A673 (cell line): ENCODE data around the gene EFNA2. TPM values are rescaled to one million over a fixed set of nuclear protein-coding genes. Genes with fewer than 3 reads are reported as not detected.

ENCODE experiments used
- BruUV-seq: library from RNA; stranded (reverse); fragments of 400-500 nt; replicated peaks from 2 replicates; lab custom pipeline; 2021; lab: Mats Ljungman, UMichigan
- CTCF ChIA-PET: fragments of 300-600 bp; sonication (Branson Sonifier 250); formaldehyde crosslinking; loops from one replicate; lab custom pipeline; 2022; ENCODE audit warnings: antibody characterized with exemption; lab: Charles Lee
- POLR2A ChIA-PET: fragments of 300-600 bp; sonication (Branson Sonifier 250); formaldehyde crosslinking; loops from one replicate; lab custom pipeline; 2022; ENCODE audit warnings: antibody characterized with exemption; ENCODE audit not compliant: low non-redundant PET; lab: Charles Lee
- DNase-seq: peaks from one replicate; pipeline ENCODE4 v3.0.0-alpha.2; 2015; ENCODE audit warnings: low spot score
- H3K27ac ChIP-seq: fragments of 200-600 bp; sonication (generic); 2 replicates; pipeline ENCODE4 v1.5.1; 2016; ENCODE audit warnings: mixed run types, low read depth, mild to moderate bottlenecking, mixed read lengths, antibody characterized with exemption, low read length; ENCODE audit not compliant: poor library complexity, severe bottlenecking
- H3K27me3 ChIP-seq: fragments of 200-600 bp; sonication (generic); replicated peaks from 2 replicates; pipeline ENCODE4 v1.6.1; 2017; ENCODE audit warnings: mixed run types, low read depth, mild to moderate bottlenecking, mixed read lengths, antibody characterized with exemption, low read length; ENCODE audit not compliant: insufficient read depth, poor library complexity
- H3K36me3 ChIP-seq: fragments of 200-600 bp; sonication (generic); 2 replicates; pipeline ENCODE4 v1.6.1; 2016; ENCODE audit warnings: mixed run types, mild to moderate bottlenecking, mixed read lengths, antibody characterized with exemption, low read length; ENCODE audit not compliant: insufficient read depth, poor library complexity, severe bottlenecking
- H3K4me1 ChIP-seq: fragments of 200-600 bp; sonication (generic); 2 replicates; pipeline ENCODE4 v1.6.1; 2017; ENCODE audit warnings: mixed run types, mild to moderate bottlenecking, mixed read lengths, antibody characterized with exemption, low read length; ENCODE audit not compliant: insufficient read depth, poor library complexity, severe bottlenecking
- H3K4me3 ChIP-seq: fragments of 200-600 bp; sonication (generic); 2 replicates; pipeline ENCODE4 v1.5.1; 2016; ENCODE audit warnings: low read depth, mixed run types, mild to moderate bottlenecking, mixed read lengths, low read length; ENCODE audit not compliant: poor library complexity, severe bottlenecking
- H3K9me3 ChIP-seq: fragments of 200-600 bp; sonication (generic); 2 replicates; pipeline ENCODE4 v1.6.1; 2016; ENCODE audit warnings: mixed run types, low read depth, mild to moderate bottlenecking, mixed read lengths, antibody characterized with exemption, low read length; ENCODE audit not compliant: poor library complexity, severe bottlenecking
- CTCF ChIP-seq: fragments of 300-800, 200-600 bp; sonication (generic); conservative IDR thresholded peaks from 2 replicates; pipeline ENCODE4 v1.5.1; 2017; ENCODE audit warnings: low read depth, mild to moderate bottlenecking, antibody characterized with exemption, low read length, moderate library complexity, mixed read lengths
- EZH2 ChIP-seq: fragments of 200-600 bp; sonication (generic); IDR thresholded peaks from 2 replicates; pipeline ENCODE4 v1.6.1; 2017; ENCODE audit warnings: borderline replicate concordance, low read depth, mild to moderate bottlenecking, mixed read lengths, antibody characterized with exemption, low read length; ENCODE audit not compliant: poor library complexity, severe bottlenecking
- intact Hi-C: fragments of 100-400 bp; cut with micrococcal nuclease; formaldehyde crosslinking; loops from one replicate; pipeline ENCODE4 v1.10.0; 2022; ENCODE audit not compliant: unreplicated experiment
- total RNA-seq: library from RNA; stranded (reverse); gene quantifications from 2 replicates; pipeline ENCODE4 v1.2.3, GENCODE V29; 2021

The EFNA2 gene
- total RNA-seq, 1 experiment from 2014 or later, result 0.64 TPM

- POLR2A ChIA-PET, result no interaction called here
- H3K9me3 ChIP-seq, result no peaks in the 10 kb centered on the region
- peaks cover 9% of the 10 kb centered on the region for H3K4me1 ChIP-seq
- H3K27me3 ChIP-seq, result no peaks in the 10 kb centered on the region
- intact Hi-C loops, result no loop called here
- H3K4me3 ChIP-seq, result peak overlapping the region; percentile 31
- no peak overlapping the region for H3K27ac ChIP-seq
- peak; percentile 61 for DNase-seq
- no peaks in the 10 kb centered on the region for H3K36me3 ChIP-seq
- no TSS peak for BruUV-seq
- TF ChIP-seq EZH2 (no peak), CTCF (peak; percentile 77)
- CTCF ChIA-PET, result interaction anchor here (0.7 to 1.0 kb wide), 2 partner anchors 36 to 68 kb away, joined by 3 read pairs; no protein-coding TSS in a partner anchor
Measured at GRCh38 chr19:1315470-1316166, 29.9 kb downstream of the EFNA2 start.

- ChIA-PET CTCF (interaction anchor here (0.6 kb wide), 2 partner anchors 21 to 72 kb away, joined by 3 to 4 read pairs; no protein-coding TSS in a partner anchor), POLR2A (no interaction called here)
- TF ChIP-seq CTCF, result no peak
- TF ChIP-seq EZH2, result no peak
- no peaks in the 10 kb centered on the region for H3K27me3 ChIP-seq
- H3K9me3 ChIP-seq, result no peaks in the 10 kb centered on the region
- H3K4me3 ChIP-seq, result no peak overlapping the region
- H3K27ac ChIP-seq, result no peak overlapping the region
- no peaks in the 10 kb centered on the region for H3K36me3 ChIP-seq
- DNase-seq, result no peak
- BruUV-seq, result no TSS peak
- intact Hi-C loops, result no loop called here
- peaks cover 9% of the 10 kb centered on the region for H3K4me1 ChIP-seq
Measured at GRCh38 chr19:1316466-1316865, 30.8 kb downstream of the EFNA2 start.

GRCh38 chr19:1317274-1318003, 31.8 kb downstream of the EFNA2 start:
- TF ChIP-seq CTCF, result no peak
- no peak for TF ChIP-seq EZH2
- BruUV-seq, result no TSS peak
- Histone ChIP-seq H3K4me1 (peaks cover 9% of the 10 kb centered on the region), H3K9me3 (no peaks in the 10 kb centered on the region), H3K27ac (no peak overlapping the region), H3K4me3 (no peak overlapping the region), H3K27me3 (no peaks in the 10 kb centered on the region), H3K36me3 (no peaks in the 10 kb centered on the region)
- ChIA-PET POLR2A (interaction anchor here (0.5 kb wide), 1 partner anchor 29 kb away, joined by 9 read pairs; no protein-coding TSS in a partner anchor), CTCF (interaction anchor here (0.6 kb wide), 2 partner anchors 22 to 73 kb away, joined by 3 to 4 read pairs; no protein-coding TSS in a partner anchor)
- peak; percentile 42 for DNase-seq
- intact Hi-C loops, result no loop called here
